COLO829 (cell line): ENCODE data around the gene PDLIM1.

Source experiments
- DNase-seq: peaks from one replicate; pipeline ENCODE4 v3.0.0; 2012; ENCODE audit warnings: low spot score

The PDLIM1 gene

DNA sequence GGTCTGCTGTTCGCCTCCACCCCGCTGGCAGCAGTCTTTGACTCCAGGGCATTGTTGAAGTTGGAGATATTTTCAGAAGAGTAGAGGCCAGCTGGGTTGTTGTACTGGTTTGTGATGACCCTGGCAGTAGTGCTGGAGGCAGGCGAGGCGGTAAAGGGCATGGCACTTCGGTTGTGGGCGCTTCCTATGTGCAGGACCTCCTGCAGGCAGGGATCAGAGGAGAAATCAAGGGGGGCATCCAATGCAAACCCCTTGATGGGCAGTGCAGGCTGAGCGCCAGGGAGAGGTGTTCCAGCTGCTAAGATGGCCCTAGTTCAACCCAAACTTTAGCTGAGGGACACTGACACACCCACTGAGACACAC lies 27.0 kb downstream of the PDLIM1 start:
- DNase-seq = no peak

DNA sequence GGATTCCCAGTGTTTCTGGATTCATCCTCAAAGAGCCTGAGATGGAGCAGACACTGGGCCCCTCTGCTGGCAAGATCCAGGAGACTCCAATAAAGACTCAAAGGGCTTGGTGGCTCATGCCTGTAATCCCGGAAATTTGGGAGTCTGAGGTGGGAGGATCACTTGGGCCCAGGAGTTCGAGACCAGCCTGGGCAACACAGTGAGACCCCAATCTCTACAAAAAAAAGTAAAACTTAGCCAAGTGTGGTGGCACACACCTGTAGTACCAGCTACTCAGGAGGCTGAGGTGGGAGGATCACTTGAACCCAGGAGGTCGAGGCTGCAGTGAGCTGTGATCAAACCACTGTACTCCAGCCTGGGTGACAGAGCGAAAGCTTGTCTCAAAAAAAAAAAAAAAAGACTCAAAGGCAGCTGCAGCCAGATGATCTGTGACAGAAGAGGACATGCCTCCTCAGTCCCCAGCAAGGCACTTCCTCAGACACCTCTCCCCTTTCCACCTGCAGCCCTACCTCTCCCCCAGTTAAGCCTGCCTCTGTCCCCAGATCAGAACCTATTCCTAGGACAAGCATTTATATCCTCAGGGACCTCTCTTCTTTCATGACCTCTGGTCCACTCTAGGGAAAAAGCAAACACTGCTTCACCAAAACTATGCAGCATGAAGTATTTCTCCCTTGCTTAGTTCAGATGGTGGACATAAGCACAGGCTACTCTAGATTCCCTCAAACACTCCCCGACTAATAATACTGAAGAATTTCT lies 27.9 kb downstream of the PDLIM1 start:
- DNase-seq = no peak

DNA sequence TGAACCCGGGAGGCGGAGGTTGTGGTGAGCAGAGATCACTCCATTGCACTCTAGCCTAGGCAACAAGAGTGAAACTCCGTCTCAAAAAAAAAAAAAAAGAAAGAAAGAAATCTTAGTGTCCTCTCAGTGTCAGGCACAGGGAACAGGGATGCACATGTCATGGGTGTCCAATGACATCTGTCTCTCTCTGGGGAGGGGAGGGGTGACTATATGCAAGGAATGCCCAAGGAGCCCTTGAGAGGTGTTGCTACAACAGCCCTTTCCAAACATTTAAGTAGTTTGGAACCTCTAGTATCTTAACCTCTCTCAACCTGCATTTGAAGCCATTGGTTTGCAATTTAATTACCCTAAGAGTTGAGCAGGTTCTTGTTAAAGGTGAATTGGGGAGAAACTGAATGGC lies 28.9 kb downstream of the PDLIM1 start:
- no peak for DNase-seq

DNA sequence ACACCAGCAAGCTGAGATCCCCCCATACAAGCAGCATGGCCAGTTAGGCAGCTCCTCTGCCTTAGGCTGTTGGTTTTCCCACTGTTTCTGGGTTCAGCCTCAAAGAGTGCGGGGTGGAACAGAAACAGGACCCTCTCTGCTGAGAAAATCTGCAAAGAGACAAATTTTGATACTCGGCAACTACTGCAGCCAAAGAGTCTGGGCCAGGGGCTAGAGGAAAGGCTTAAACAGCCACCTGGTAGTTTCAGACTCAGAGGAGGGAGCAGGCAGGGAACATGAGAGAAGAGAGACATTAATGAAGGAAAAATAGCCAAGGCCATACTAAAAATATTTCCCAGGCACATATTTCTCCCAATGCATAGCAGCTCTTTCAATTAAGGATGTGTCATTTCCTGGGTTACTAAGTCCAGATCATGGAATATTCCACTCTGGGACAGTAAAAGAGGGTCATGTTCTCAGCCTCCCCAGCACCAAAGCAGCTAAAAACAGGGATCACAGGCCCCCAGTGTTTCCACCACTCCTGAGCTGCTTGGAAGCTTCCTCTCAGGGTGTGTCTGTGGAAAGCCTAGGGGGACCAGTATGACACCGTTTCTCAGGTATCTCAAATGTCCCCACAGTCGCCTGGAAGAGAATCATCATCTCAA lies 29.8 kb downstream of the PDLIM1 start:
- DNase-seq = no peak

DNA sequence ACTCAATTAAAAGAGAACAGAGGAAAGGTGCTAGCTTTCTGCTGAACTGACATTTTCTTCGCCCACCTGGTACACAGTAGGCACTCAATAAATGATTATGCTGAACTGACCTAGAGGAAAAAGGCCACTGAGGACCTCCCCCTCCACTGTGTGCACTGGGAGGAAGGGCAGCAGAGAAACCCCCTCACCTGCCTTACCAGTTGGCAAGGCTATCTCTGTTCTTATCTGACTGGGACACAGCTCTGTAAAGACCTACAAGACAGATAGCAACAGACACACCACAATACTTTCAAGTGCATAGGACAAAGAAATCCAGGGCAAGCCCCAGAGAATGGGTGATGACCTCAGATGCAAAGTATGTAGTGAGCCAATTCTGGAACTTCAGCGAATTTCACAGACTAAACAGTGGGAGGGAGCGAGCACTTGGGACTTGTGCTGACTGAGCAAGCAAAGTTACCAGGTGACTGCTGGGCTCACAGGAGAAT lies 30.4 kb downstream of the PDLIM1 start:
- no peak for DNase-seq

DNA sequence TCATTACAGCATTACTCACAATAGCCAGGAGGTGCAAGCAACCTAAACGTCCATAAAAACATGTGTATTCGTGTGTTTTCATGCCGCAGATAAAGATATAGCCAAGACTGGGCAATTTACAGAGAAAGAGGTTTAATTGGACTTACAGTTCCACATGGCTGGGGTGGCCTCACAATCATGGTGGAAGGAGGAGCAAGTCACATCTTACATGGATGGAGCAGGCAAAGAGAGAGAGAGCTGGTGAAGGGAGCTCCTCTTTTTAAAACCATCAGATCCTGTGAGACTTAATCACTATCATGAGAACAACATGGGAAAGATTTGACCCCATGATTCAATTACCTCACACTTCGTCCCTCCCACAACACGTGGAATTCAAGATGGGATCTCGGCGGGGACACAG lies 33.0 kb downstream of the PDLIM1 start:
- DNase-seq = no peak

DNA sequence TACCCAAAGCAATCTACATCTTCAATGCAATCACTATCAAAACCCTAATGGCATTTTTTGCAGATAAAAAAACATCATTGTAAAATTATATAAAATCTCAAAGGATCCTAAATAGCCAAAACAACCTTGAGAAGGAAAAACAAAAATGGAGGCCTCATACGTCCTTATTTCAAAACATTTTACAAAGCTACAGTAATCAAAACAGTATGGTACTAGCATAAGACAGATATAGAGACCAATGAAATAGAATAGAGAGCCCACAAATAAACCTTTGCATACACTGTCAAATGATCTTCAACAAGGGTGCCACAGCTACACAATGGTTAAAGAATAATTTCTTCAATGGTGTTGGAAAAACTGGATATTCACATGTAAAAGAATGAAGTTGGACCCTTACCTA lies 34.5 kb downstream of the PDLIM1 start:
- DNase-seq = no peak

DNA sequence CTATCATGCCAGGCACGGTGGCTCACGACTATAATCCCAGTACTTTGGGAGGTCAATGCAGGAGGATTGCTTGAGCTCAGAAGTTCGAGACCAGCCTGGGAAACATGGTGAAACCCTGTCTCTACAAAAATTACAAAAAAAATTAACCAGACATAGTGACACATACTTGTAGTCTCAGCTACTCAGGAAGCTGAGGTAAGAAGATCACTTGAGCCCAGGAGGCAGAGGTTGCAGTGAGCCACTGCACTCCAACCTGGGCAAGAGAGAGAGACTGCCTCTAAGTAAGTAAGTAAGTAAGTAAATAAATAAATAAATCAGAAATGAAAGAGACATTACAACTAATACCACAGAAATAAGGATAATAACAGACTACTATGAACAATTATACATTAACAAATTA lies 36.2 kb downstream of the PDLIM1 start:
- no peak for DNase-seq

DNA sequence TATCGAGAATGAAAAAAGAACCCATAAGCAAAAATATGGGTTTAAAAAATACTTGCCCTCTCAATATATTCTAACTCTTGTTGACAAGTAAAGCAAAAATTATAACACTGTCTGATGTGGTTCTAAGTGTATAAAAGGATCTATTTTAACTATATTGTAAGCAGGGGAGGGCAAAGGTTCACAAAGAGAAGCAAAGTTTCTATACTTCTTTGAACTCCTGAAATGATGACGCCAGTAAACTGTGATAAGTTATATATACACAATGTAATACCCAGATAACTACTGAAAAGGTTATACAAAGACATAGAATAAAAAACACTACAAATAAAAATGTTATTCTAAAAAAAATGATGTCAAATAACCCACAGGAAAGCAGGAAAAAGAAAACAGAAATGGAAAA lies 37.1 kb downstream of the PDLIM1 start:
- DNase-seq = no peak

DNA sequence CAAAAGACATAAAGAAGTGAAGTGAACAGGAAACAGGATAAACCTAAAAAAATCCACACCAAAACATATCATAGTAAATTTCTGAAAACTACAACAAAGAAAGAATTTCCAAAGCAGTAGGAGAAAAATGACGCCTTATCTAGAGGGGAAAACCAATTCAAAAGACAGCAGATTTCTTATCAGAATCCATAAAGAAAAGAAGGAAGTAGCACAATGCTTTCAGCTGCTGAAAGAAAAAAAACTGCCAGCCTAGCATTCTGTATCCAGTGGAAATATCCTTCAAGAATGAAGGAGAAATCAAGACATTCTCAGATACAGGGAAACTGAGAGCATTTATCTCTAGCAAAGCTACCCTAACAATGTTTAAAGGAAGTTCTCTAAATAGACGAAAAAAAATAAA lies 37.8 kb downstream of the PDLIM1 start:
- no peak for DNase-seq

DNA sequence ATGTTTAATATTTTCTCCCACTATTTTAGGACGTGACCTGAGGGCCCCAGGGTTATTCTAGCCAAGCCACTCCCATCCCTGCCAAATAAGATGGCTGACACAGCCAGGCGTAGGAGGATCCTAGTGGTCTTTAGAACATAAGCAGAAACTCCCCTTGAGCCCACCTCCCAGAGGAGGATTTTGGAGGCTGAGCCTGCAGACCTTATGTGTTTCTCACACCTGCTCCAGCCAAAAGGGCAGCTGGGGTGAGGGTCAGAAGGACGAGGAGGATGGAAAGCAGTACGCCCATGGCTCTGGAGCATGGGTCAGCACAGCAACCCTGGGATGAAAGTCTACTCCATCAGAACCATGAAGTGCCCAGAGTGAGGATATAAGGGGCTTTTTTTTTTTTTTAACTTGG lies 39.9 kb downstream of the PDLIM1 start:
- DNase-seq = no peak

DNA sequence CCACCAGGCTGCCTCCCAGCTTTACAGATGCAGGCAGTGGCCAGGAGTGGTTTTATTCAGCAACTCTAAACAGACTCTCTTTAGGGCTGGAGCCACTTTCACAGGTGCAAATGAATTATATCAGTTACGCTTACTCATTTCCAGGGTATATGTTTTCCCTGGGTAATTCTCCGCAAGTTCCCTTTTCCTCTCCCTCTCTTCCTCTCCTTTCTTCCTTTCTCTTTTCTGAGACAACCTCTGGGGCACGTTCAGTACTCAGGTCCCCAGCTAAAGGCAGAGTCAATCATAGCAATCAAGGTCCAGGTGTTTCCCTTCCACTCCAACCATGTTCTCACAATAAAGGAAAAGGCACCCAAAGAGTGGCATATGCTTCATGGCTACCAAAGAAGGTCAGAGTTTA lies 41.3 kb downstream of the PDLIM1 start:
- DNase-seq = no peak

DNA sequence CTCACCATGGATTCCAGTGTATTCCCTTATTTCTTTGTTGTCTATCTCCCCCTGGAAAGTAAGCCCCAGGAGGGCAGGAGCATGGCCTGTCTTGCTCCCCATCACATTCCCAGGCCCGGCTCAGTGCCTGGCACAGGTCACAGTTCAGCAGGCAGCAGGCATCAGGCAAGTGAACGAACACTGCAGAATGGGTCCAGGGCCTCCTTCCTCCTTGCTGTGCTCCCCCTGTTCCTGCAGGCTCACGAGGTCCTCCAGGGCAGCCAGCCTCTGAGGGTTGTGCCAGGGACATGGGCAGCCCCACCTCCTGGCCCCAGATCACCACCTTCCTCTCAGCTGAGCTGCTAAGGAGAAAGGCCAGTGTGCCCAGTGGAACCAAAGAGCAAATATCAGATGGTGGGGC lies 41.8 kb downstream of the PDLIM1 start:
- no peak for DNase-seq

DNA sequence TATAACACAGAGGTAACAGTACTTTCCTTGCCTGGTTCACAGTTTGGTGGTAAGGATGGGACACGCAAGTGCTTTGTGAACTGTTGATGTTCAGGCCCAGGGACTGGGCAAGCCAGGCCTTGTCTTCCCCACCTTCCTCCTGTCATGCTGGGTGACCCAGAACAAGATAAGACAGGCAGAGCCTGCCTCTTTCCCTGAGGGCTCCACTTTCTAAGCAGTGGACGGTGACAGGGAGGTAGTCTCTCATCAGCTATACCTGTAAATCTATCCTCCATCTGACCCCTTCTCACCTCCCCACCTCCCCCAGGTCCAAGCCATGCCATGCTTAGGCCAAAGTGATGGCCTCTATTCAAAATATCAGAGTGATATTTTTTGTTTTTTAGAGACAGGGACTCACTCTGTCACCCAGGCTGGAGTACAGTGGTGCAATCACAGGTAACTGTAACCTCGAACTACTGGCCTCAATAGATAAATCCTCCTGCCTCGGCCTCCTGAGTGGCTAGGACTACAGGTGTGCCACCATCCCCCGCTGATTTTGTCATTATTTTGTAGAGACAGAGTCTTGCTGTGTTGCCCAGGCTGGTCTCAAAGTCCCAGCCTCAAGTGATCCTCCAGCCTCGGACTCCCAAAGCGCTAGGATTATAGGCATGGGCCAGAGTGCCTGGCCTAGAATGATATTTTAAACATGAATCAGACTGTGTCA lies 42.8 kb downstream of the PDLIM1 start:
- DNase-seq = no peak

DNA sequence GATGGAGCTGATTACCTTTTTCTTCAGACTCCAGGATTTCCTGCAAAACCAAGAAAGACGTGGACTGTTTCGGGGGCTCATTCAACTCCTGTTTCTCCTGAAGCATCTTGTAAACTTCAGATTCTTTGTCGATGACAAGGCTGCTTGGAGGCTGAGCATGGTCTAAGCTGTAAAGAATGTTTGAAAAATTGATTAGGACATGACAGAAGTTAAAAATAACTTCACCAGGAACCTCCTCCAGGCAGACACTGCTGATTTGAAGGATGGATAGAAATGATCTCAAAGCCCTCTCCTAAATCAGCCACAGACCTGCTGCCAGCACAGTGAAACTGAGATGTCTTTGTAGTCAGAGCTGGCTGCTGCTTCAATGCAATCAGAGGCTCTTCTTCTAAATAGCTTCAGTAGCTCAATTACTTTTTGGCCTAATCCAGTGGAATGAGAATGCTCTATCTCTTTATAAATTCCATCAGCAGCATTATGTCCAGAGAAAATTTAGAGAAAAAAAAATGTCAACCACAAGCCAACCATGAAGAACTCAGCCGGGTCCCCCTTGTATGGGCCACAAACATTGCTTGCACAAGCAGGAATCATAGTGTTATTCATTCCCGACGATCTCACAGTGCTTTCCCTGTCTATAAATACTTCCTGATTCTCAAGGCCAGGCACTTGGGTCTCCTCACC lies 43.5 kb downstream of the PDLIM1 start:
- no peak for DNase-seq

DNA sequence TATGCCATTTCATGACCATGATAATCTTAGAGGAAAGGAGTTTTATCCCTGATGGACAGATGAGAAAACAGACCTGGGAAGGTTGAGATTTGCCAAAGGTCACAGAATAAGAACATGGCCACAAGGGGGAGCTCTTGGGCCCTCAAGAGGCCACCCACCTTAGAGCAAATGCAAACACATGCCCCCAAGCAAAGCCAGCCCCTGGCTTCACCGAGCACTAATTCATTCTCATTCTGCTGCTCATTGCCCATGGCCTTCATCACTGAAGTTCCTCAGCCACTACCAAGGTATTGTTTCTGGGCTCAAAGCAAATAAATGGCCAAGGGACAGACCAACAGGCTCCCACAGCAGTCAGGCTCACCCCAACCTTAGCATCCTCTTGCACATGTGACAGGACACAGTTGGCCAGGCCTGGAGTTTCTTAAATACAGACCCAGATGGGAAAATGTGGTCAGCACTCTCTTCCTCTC lies 44.2 kb downstream of the PDLIM1 start:
- peak; percentile 37 for DNase-seq

DNA sequence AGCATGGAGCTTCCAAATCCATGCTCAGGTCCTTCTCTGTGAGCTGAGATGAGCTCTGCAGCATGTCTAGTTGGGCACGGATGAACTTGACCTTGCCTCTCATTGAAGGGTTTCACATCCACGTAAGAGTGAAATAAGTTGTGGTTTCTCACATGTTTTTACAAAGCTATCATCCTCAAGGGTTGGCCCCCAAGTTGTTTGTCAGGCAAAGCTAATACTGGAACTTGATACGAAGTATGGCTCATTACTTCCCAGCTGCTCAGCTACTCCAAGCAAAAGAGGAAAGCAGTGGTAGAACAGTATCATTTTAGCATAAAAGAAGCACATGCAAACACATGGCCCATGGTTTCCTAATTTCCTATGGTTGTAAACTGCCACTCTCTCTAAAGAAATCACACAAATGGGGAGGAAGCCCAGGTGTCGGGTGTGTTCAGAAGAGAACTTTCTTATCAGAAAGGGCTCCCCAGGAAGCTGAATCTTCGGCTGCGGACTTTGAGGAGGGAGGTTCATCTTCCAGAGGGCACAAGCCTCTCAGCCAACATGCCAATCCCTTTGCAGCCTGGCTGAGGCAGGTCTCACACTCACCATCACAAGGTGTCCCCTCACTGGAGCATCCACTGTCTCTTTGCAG lies 45.3 kb downstream of the PDLIM1 start:
- no peak for DNase-seq

DNA sequence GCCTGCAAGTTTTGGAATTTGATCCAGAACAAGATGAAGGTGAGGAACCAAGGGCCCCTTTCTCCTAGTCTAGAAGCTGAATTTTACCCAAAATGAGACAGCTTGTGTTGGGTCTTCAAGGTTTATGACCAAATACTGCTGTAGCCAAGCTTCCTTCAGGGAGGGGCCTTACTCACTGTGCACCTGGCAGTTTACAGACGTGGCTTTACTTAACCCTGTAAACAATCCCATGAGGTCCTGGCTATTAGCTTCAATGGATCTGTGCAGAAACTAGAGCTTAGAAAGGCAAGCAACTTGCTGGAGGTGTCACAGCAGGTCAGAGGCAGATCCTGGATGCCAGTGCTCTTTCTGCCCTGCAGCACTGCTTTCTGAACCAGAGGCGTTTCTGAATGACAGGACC lies 46.7 kb downstream of the PDLIM1 start:
- no peak for DNase-seq

DNA sequence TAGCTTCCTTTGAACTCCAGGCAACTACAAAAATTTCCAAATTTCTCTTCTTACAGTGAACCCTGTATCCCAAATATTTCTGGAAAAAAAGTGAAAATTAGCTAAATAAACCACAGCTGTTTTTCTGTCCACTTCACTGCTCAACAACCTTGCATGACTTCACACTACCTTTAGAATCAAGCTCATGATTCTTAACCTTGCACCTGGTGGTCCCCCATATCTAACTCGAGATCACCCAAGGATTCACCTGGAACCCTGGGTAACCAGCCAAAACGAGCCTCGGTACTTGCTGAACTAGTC lies 47.5 kb downstream of the PDLIM1 start:
- no peak for DNase-seq

DNA sequence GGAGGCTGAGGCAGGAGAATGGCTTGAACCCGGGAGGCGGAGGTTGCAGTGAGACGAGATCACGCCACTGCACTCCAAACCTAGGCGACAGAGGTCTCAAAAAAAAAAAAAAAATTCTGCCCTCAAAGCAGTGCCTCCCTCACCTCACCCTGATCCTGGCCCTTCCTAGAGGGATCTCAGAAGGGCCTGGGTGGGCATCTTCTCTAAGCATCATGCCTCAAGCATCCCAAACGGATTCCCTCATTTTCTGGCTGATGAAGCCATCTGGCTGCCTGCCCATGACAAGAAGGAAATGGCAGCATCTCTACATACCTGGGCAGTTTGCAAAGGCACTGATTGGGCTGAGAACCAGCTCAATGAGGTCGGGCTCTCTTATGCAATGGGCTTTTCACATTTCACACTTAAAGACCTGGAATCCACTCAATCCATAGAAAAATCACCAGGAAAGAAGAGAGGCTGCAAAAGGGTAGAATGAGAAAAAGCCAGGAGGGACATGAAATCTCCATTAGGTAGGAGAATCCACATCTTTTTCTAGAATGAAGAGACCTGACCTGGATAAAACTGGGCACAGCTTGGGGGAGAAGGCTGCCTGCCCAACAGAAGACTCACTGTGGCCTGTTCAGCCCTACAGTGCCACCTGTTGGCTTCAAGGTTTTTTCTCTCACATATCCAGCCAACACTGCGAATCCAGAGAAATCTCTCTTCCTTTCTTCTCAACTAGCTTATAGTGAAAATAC lies 48.1 kb downstream of the PDLIM1 start:
- DNase-seq = peak; percentile 43

DNA sequence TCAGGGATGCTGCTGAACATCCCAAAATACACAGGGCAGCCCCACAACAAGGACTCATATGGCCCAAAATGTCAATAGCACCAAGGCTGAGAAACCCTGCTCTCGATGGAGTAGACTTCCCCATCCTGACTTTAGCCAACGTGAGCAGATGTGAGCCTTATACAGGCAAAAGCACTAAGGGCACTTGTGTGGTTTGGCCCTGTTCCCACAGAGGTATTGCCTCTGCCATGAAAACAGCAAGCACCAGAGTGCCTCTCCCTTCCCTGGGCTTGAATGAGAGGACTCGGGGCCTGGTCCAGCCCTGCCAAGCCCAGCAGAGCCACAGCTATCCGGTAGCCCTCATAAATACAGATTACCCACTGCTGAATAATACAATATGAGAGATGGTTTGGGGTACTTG lies 49.3 kb downstream of the PDLIM1 start:
- no peak for DNase-seq

DNA sequence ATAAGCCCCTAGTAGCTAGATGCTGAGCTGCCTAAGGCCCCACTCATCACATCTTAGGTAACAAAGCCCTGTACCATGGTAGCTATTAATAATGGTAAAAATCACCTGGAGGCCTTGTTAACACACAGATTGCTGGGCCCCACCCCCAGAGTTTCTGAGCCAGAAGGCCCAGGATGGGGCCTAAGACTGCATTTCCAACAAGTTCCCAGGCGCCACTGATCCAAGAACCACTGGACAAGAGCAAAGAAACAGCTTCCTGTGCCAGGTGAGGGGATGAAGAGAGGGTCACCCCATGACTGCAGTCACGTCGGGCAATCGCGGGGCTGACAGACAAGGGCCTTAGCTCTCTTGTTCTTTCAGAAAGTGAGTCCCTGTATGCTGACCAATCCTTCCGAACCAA lies 50.0 kb downstream of the PDLIM1 start:
- DNase-seq = no peak
